Endothelial cell of umbilical vein (primary cell): ENCODE data around the gene TEX26.

Experiments used
- EZH2 ChIP-seq: IDR thresholded peaks from 2 replicates; pipeline ENCODE4 v1.6.1; 2012; ENCODE audit warnings: borderline replicate concordance, low read depth, mild to moderate bottlenecking, moderate library complexity, low read length, inconsistent platforms; ENCODE audit not compliant: severe bottlenecking
- FOS ChIP-seq: IDR thresholded peaks from 2 replicates; pipeline ENCODE4 v1.6.1; 2011; ENCODE audit warnings: mild to moderate bottlenecking, low read length, moderate library complexity, borderline replicate concordance; ENCODE audit not compliant: insufficient read depth
- MYC ChIP-seq: IDR thresholded peaks from one replicate; pipeline ENCODE4 v1.6.1; 2011; ENCODE audit warnings: mild to moderate bottlenecking, low read depth, low read length
- POLR2A ChIP-seq: IDR thresholded peaks from 2 replicates; pipeline ENCODE4 v1.6.1; 2012; ENCODE audit warnings: low read depth, mild to moderate bottlenecking, control low read depth, low read length
- POLR2AphosphoS5 ChIP-seq: IDR thresholded peaks from 2 replicates; pipeline ENCODE4 v1.6.1; 2012; ENCODE audit warnings: low read depth, mild to moderate bottlenecking, control low read depth, low read length, moderate library complexity; ENCODE audit not compliant: insufficient read depth
- TF ChIP-seq, protein P1 (sequence below): IDR thresholded peaks from 2 replicates; pipeline ENCODE4 v1.6.1; 2011; ENCODE audit not compliant: insufficient read depth, insufficient read length
- TF ChIP-seq, protein P2 (sequence below), 2 donors: IDR thresholded peaks; 1 replicate in 1 of 2; 2 replicates in 1 of 2; pipeline ENCODE4 v1.5.1; 2011; ENCODE audit warnings: low read length in 2 of 2, mild to moderate bottlenecking in 2 of 2, moderate library complexity in 2 of 2, control low read depth in 1 of 2, inconsistent platforms in 1 of 2, low read depth in 1 of 2; ENCODE audit not compliant: insufficient read depth in 1 of 2; ENCODE audit errors: extremely low read depth in 1 of 2

DNA sequence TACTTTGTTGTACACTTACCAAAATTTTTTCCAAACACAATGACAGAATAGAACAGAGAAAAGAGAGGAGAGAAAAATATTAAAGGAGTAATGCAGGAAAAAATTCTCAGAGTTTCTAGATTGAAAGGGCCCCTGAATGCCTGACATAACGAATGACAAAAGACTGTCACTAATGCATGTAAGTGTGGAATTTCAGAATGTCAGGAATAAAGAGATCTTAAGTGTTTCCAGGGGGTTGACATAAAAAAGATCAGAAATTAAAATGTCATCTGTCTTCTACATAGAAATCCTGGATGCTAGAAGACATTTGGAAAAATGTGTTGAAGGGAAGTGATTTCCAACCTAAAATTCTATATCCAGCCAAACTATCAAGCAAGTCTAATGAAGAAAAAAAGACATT lies 27.2 kb downstream of the TEX26 start:
- TF ChIP-seq, protein P1, sequence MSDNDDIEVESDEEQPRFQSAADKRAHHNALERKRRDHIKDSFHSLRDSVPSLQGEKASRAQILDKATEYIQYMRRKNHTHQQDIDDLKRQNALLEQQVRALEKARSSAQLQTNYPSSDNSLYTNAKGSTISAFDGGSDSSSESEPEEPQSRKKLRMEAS = no peak
- TF ChIP-seq, protein P2, sequence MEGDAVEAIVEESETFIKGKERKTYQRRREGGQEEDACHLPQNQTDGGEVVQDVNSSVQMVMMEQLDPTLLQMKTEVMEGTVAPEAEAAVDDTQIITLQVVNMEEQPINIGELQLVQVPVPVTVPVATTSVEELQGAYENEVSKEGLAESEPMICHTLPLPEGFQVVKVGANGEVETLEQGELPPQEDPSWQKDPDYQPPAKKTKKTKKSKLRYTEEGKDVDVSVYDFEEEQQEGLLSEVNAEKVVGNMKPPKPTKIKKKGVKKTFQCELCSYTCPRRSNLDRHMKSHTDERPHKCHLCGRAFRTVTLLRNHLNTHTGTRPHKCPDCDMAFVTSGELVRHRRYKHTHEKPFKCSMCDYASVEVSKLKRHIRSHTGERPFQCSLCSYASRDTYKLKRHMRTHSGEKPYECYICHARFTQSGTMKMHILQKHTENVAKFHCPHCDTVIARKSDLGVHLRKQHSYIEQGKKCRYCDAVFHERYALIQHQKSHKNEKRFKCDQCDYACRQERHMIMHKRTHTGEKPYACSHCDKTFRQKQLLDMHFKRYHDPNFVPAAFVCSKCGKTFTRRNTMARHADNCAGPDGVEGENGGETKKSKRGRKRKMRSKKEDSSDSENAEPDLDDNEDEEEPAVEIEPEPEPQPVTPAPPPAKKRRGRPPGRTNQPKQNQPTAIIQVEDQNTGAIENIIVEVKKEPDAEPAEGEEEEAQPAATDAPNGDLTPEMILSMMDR (IDR thresholded peaks at IDR 0.05; ENCODE audit: extremely low read depth in 1 of 2, insufficient read depth in 1 of 2, low read depth in 1 of 2, low read length in 2 of 2) = no peak
- no peak for TF ChIP-seq POLR2A
- TF ChIP-seq MYC = no peak
- TF ChIP-seq POLR2AphosphoS5 = no peak
- no peak for TF ChIP-seq FOS
- no peak for TF ChIP-seq EZH2
